Lower lobe of right lung (tissue), 2 donors: ENCODE data around the gene SLC35F5. TPM values are rescaled to one million over a fixed set of nuclear protein-coding genes. Genes with fewer than 3 reads are reported as not detected.
A peak's percentile ranks its signal among the peaks of the same experiment; 100 is the strongest.

Experiments
- ATAC-seq, 2 donors: fragments of 200-7000 bp; cut with Tn5 transposase; one replicate each; pipeline ENCODE4 v1.9.1; 2020 to 2022; ENCODE audit warnings: mild to moderate bottlenecking in 2 of 2, moderate library complexity in 2 of 2
- DNase-seq: peaks from one replicate; pipeline ENCODE4 v3.0.0-alpha.2; 2020
- H3K27ac ChIP-seq: fragments of 200-600 bp; one replicate; pipeline ENCODE4 v1.8.0; 2022
- H3K27me3 ChIP-seq: fragments of 200-600 bp; one replicate; pipeline ENCODE4 v1.8.0; 2022; ENCODE audit warnings: low read depth
- H3K36me3 ChIP-seq: fragments of 200-600 bp; one replicate; pipeline ENCODE4 v1.8.0; 2022; ENCODE audit warnings: mild to moderate bottlenecking
- H3K4me1 ChIP-seq: fragments of 200-600 bp; one replicate; pipeline ENCODE4 v1.8.0; 2022
- H3K4me3 ChIP-seq: fragments of 200-600 bp; one replicate; pipeline ENCODE4 v1.8.0; 2022; ENCODE audit warnings: mild to moderate bottlenecking
- H3K9me3 ChIP-seq: fragments of 200-600 bp; one replicate; pipeline ENCODE4 v1.8.0; 2022
- CTCF ChIP-seq: fragments of 200-600 bp; IDR thresholded peaks from one replicate; pipeline ENCODE4 v1.8.0; 2022; ENCODE audit warnings: antibody characterized with exemption, mild to moderate bottlenecking
- intact Hi-C: fragments of 100-400 bp; cut with DNase I; formaldehyde crosslinking; loops from one replicate; pipeline ENCODE4 v1.11.0; 2022
- total RNA-seq: library from RNA; stranded (reverse); fragmentation: NEBNext Ultra II Directional; extraction: Animal tissue kit (Norgen Biotek cat#: 25700); gene quantifications from one replicate; pipeline ENCODE4 v1.2.1, GENCODE V29; 2021
- donor health status: DM: no; HTN: yes; CAD: no; lungs with severe emphysema.

The SLC35F5 gene
- total RNA-seq, 1 donor from 2014 or later: 70.4 TPM

DNA sequence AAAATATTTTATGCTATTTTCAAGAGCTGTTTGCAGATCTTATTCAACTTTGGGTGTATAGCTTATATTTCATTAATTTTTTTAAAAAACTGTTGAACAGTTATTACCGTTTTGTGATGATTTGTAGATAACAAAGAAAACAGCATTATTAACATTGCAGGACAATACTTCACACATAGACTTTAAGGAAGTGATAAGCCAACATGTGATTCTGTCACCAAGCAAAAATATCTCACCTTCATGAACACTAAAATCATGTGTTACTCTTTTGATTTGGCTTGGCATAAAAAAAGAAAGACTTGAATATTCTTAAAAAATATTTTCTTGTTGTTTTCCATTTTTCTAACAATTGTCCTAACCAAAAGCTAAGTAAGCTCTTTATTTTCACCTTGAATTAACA is 33.0 kb downstream of the SLC35F5 start:
- Histone ChIP-seq H3K9me3 (no peaks in the 10 kb centered on the region), H3K27ac (no peak overlapping the region), H3K4me3 (no peak overlapping the region), H3K36me3 (peaks cover 46% of the 10 kb centered on the region), H3K27me3 (no peaks in the 10 kb centered on the region), H3K4me1 (no peaks in the 10 kb centered on the region)
- no peak for TF ChIP-seq CTCF
- ATAC-seq (no peak), DNase-seq (no peak)
- intact Hi-C loops: no loop called here

DNA sequence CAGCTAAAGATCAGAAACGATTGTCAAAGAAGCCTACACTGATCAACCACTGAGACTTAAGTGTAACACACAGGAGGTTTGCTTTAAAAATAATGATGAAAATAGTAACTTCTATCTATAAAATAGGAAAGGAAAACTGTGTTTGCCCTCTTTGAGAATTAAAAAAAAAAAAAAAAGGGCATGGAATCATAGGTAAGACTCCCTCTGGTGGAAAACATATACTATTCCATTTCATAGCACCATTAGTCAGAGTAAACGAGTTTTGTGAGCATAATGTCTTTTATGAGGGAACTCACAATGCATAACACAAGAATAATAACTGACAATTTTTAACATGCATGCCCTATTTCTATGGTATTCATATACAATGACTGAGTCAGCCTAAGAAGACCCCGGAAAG is 36.3 kb downstream of the SLC35F5 start:
- intact Hi-C loops: no loop called here
- Histone ChIP-seq H3K9me3 (no peaks in the 10 kb centered on the region), H3K27ac (no peak overlapping the region), H3K4me3 (no peak overlapping the region), H3K36me3 (peaks cover 60% of the 10 kb centered on the region), H3K4me1 (no peaks in the 10 kb centered on the region), H3K27me3 (no peaks in the 10 kb centered on the region)
- no peak for DNase-seq
- no peak for ATAC-seq
- TF ChIP-seq CTCF: peak; percentile 43

DNA sequence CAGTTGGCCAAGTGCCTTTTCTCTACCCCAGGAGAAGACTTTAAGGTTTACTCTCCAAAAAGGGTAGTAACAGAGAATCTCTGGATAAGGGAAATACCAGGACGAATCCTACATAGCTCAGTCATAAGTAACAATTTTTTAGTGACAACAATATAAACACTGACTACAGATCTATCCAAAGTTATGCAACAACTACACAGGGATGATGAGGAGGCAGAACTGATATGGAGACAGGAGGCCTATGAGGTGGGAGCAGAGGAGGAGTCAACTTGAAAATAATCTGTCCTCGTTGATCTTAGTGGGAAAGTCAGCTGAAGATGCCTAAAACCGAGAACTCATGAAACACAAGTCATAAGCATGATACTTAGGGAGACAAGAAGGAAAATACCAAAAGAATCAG is 40.2 kb downstream of the SLC35F5 start:
- Histone ChIP-seq H3K27me3 (no peaks in the 10 kb centered on the region), H3K36me3 (peaks cover 70% of the 10 kb centered on the region), H3K27ac (peak overlapping the region; percentile 15), H3K4me1 (no peaks in the 10 kb centered on the region), H3K4me3 (no peak overlapping the region), H3K9me3 (no peaks in the 10 kb centered on the region)
- DNase-seq (no peak), ATAC-seq (peak; percentile 37 to 47)
- intact Hi-C loops: no loop called here
- no peak for TF ChIP-seq CTCF

GRCh38 chr2:113712941-113713340 is 43.5 kb downstream of the SLC35F5 start:
- H3K4me3 ChIP-seq: no peak overlapping the region
- TF ChIP-seq CTCF: no peak
- no peak overlapping the region for H3K27ac ChIP-seq
- H3K27me3 ChIP-seq: no peaks in the 10 kb centered on the region
- no peaks in the 10 kb centered on the region for H3K4me1 ChIP-seq
- intact Hi-C loops: no loop called here
- H3K36me3 ChIP-seq: peaks cover 55% of the 10 kb centered on the region
- no peak for ATAC-seq
- no peaks in the 10 kb centered on the region for H3K9me3 ChIP-seq
- no peak for DNase-seq

GRCh38 chr2:113711851-113712250 is 44.6 kb downstream of the SLC35F5 start:
- Histone ChIP-seq H3K36me3 (peaks cover 44% of the 10 kb centered on the region), H3K27me3 (no peaks in the 10 kb centered on the region), H3K4me1 (no peaks in the 10 kb centered on the region), H3K27ac (no peak overlapping the region), H3K9me3 (no peaks in the 10 kb centered on the region), H3K4me3 (no peak overlapping the region)
- no peak for DNase-seq
- TF ChIP-seq CTCF: no peak
- intact Hi-C loops: no loop called here
- ATAC-seq: no peak

- TF ChIP-seq CTCF: no peak
- DNase-seq: no peak
- Histone ChIP-seq H3K4me1 (no peaks in the 10 kb centered on the region), H3K27ac (no peak overlapping the region), H3K27me3 (no peaks in the 10 kb centered on the region), H3K36me3 (peaks cover 25% of the 10 kb centered on the region), H3K9me3 (no peaks in the 10 kb centered on the region), H3K4me3 (no peak overlapping the region)
- ATAC-seq: no peak
- intact Hi-C loops: no loop called here
Observed at GRCh38 chr2:113709022-113709421, 47.4 kb downstream of the SLC35F5 start.
